GM19395 (cell line): Measurements from ENCODE around the gene SMIM28.
"Not testable (repeated sequence)": the region's sequence is repeated elsewhere in the genome, so short reads cannot be mapped to it uniquely, and the experiment has no call there.

Experiments used
- ATAC-seq: cut with Tn5 transposase; IDR thresholded peaks from one replicate; pipeline ENCODE4 v1.9.1; 2021; ENCODE audit warnings: mild to moderate bottlenecking, moderate library complexity; ENCODE audit not compliant: unreplicated experiment

SMIM28 gene

GRCh38 chr6:138377844-138378243 lies at the start of gene SMIM28:
Gene SMIM28, plus strand, starts transcription at chr6:138377905. Its CDS starts 168 bp downstream, at chr6:138378073.
- ATAC-seq = no peak

- no peak for ATAC-seq
Observed at GRCh38 chr6:138328210-138328609, 49.5 kb upstream of the SMIM28 start.

- ATAC-seq = no peak
Observed at GRCh38 chr6:138330763-138331162, 46.9 kb upstream of the SMIM28 start.

GRCh38 chr6:138331444-138331843 lies 46.3 kb upstream of the SMIM28 start:
- ATAC-seq = no peak

- ATAC-seq = no peak
Observed at GRCh38 chr6:138331984-138332383, 45.7 kb upstream of the SMIM28 start.

- ATAC-seq = no peak
Observed at GRCh38 chr6:138334000-138334399, 43.7 kb upstream of the SMIM28 start.

GRCh38 chr6:138334963-138335362 lies 42.7 kb upstream of the SMIM28 start:
- ATAC-seq = no peak

GRCh38 chr6:138336221-138336620 lies 41.5 kb upstream of the SMIM28 start:
- no peak for ATAC-seq

GRCh38 chr6:138337076-138337475 lies 40.6 kb upstream of the SMIM28 start:
- no peak for ATAC-seq

GRCh38 chr6:138339024-138339423 lies 38.7 kb upstream of the SMIM28 start:
- ATAC-seq = no peak

- ATAC-seq = no peak
Observed at GRCh38 chr6:138341176-138341575, 36.5 kb upstream of the SMIM28 start.

GRCh38 chr6:138343112-138343511 lies 34.6 kb upstream of the SMIM28 start:
- ATAC-seq = no peak

GRCh38 chr6:138345565-138346285 lies 32.0 kb upstream of the SMIM28 start:
- ATAC-seq = no peak

- ATAC-seq = no peak
Observed at GRCh38 chr6:138346302-138347195, 31.2 kb upstream of the SMIM28 start.

GRCh38 chr6:138347864-138348263 lies 29.8 kb upstream of the SMIM28 start:
- ATAC-seq = no peak

GRCh38 chr6:138349891-138350290 lies 27.8 kb upstream of the SMIM28 start:
- ATAC-seq = no peak

GRCh38 chr6:138357928-138358327 lies 19.8 kb upstream of the SMIM28 start:
- ATAC-seq = no peak

- ATAC-seq = not testable (repeated sequence)
Observed at GRCh38 chr6:138368684-138369083, 9.0 kb upstream of the SMIM28 start.

GRCh38 chr6:138370631-138371451 lies 6.9 kb upstream of the SMIM28 start:
- no peak for ATAC-seq

- ATAC-seq = no peak
Observed at GRCh38 chr6:138371452-138371711, 6.3 kb upstream of the SMIM28 start.

- ATAC-seq = no peak
Observed at GRCh38 chr6:138371720-138372119, 6.0 kb upstream of the SMIM28 start.
